ENCODE results near the gene HS3ST6. TPM values are rescaled to one million over a fixed set of nuclear protein-coding genes. Genes with fewer than 3 reads are reported as not detected.

The HS3ST6 gene
- total and polyA plus RNA-seq, 9 of the 15 experiments (the other 6 are each of a cell fraction or from before 2014, with no cell fraction given) = not detected

DNA sequence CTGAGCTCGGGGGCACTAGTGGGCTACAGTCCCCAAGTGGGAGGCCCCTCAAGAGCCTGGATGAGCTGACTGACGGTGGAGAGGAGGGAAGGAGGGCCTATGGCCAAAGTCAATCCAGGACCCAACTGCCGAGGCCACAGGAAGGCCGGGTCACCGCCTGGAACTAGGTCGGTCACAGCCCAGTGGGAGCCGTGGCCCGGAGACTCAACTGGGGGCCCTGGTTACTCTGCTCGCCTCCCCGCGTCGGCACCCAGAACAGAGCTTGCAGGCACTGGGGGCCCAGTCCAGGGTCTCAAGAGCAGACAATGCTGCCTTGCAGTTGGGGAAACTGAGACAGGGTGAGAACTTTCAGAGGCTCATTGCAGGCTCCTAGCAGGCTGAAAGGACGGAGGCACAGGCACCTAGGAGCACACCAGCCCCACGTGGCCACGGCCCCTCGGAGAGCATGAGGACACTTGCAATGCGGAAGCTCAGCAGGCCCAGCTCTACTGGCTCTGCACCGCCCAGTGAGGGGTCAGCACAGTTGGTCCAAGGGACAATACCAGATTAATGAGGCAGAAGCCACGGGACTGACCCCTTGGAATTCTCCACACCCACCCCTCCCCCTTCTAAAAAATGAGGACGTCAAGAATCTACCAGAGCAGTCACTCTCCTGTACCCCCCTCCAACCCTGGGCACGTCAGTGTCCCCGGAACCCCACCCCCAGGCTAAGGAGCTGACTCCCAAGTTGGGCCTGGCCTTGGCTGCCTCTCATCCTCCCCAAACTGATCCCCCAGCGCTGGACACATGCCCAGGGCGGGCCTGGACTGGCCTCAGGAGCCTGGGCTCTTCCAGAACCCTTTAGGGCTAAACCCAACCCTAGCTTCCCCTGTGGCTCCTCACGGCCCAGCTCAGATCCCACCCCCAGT, 2.2 kb downstream of the HS3ST6 start (continued):
- no peak for TF ChIP-seq ZNF316 (IDR thresholded peaks at IDR 0.05)
- no peak for TF ChIP-seq PYGO2 (tag; IDR thresholded peaks at IDR 0.05)
- no peak for TF ChIP-seq ZNF511 (CRISPR knock-in tag; IDR thresholded peaks at IDR 0.05)
- TF ChIP-seq ZNF780A (CRISPR knock-in tag; IDR thresholded peaks at IDR 0.05) = no peak
- TF ChIP-seq, protein P1, sequence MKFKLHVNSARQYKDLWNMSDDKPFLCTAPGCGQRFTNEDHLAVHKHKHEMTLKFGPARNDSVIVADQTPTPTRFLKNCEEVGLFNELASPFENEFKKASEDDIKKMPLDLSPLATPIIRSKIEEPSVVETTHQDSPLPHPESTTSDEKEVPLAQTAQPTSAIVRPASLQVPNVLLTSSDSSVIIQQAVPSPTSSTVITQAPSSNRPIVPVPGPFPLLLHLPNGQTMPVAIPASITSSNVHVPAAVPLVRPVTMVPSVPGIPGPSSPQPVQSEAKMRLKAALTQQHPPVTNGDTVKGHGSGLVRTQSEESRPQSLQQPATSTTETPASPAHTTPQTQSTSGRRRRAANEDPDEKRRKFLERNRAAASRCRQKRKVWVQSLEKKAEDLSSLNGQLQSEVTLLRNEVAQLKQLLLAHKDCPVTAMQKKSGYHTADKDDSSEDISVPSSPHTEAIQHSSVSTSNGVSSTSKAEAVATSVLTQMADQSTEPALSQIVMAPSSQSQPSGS (CRISPR knock-in tag; IDR thresholded peaks at IDR 0.05) = no peak
- no peak for TF ChIP-seq ZBTB26 (CRISPR knock-in tag; IDR thresholded peaks at IDR 0.05)
